K562 (cell line): ENCODE measurements around the gene STK32C. TPM values are rescaled to one million over a fixed set of nuclear protein-coding genes. Genes with fewer than 3 reads are reported as not detected.

ENCODE experiments used
- ATAC-seq: fragments of 200-7000 bp; cut with Tn5 transposase; 3 replicates; pipeline ENCODE4 v1.9.1; 2020; ENCODE audit warnings: moderate library complexity
- BruUV-seq: library from RNA; stranded (reverse); fragments of 400-500 nt; replicated peaks from 2 replicates; lab custom pipeline; 2021; lab: Mats Ljungman, UMichigan
- CTCF ChIA-PET: fragments of 300-600 bp; formaldehyde crosslinking; extraction: SDS; loops from one replicate; lab custom pipeline; 2021; ENCODE audit warnings: low intra/inter-chr PET ratio; lab: Yijun Ruan, JAX
- POLR2A ChIA-PET: fragments of 300-600, 350-650 bp; sonication (Branson Sonifier 250); formaldehyde crosslinking; extraction: SDS; loops from one replicate; lab custom pipeline; 2021; ENCODE audit warnings: antibody characterized with exemption, inconsistent platforms; lab: Yijun Ruan, JAX
- DNase-seq, 4 experiments: peaks; one replicate each; pipeline versions ENCODE4 v3.0.0 to v3.0.0-alpha.2; 2011 to 2018; ENCODE audit warnings: low spot score in 3 of 4, mixed read lengths in 3 of 4; ENCODE audit errors: extremely low read depth in 1 of 4
- FAIRE-seq: peaks from 2 replicates; lab custom pipeline; 2011; peaks lifted over from hg19 to GRCh38; lab: Jason Lieb, UNC
- H2AFZ ChIP-seq: 2 replicates; pipeline ENCODE4 v1.6.0; 2011; ENCODE audit warnings: low read depth, low read length, control low read depth, inconsistent platforms
- H3K27ac ChIP-seq: fragments of 200-600 bp; 3 replicates; pipeline ENCODE4 v1.8.0; 2011; ENCODE audit warnings: low read depth, mild to moderate bottlenecking, control low read depth, inconsistent platforms, low read length, moderate library complexity, mixed read lengths; ENCODE audit errors: extremely low read depth
- H3K27me3 ChIP-seq, 2 experiments: fragments of 300-600 bp in 1 of 2; 2 replicates in 1 of 2; 3 replicates in 1 of 2; pipeline versions ENCODE4 v1.6.0 to v1.8.0; 2011; ENCODE audit warnings: inconsistent platforms in 2 of 2, low read length in 2 of 2, mild to moderate bottlenecking in 1 of 2, mixed read lengths in 1 of 2, moderate library complexity in 1 of 2; ENCODE audit not compliant: control insufficient read depth in 2 of 2, insufficient read depth in 2 of 2
- H3K36me3 ChIP-seq: fragments of 300-600 bp; 3 replicates; pipeline ENCODE4 v1.8.0; 2011; ENCODE audit warnings: mild to moderate bottlenecking, low read length, inconsistent platforms; ENCODE audit not compliant: control insufficient read depth, insufficient read depth
- H3K4me1 ChIP-seq, 2 experiments: fragments of 200-600 bp in 1 of 2; replicated peaks in 1 of 2; 2 replicates in 1 of 2; 3 replicates in 1 of 2; pipeline versions ENCODE4 v1.5.1 to v1.8.0; 2011; ENCODE audit warnings: inconsistent platforms in 2 of 2, low read length in 2 of 2, mild to moderate bottlenecking in 1 of 2, mixed read lengths in 1 of 2, moderate library complexity in 1 of 2; ENCODE audit not compliant: control insufficient read depth in 2 of 2, insufficient read depth in 2 of 2
- H3K4me2 ChIP-seq: 2 replicates; pipeline ENCODE4 v1.6.1; 2011; ENCODE audit warnings: low read length, control low read depth, inconsistent platforms, mixed read lengths; ENCODE audit not compliant: insufficient read depth
- H3K4me3 ChIP-seq: fragments of 200-600 bp; sonication (generic), shearing (Covaris generic); 2 replicates; pipeline ENCODE4 v1.5.1; 2016; ENCODE audit warnings: control low read depth, inconsistent platforms
- H3K79me2 ChIP-seq: fragments of 200-600 bp; 3 replicates; pipeline ENCODE4 v1.8.0; 2011; ENCODE audit warnings: low read length, inconsistent platforms; ENCODE audit not compliant: control insufficient read depth, insufficient read depth
- H3K9ac ChIP-seq, 2 experiments: 2 replicates each; pipeline versions ENCODE4 v1.6.0 to v1.6.1; 2011; ENCODE audit warnings: low read depth in 2 of 2, low read length in 2 of 2, control low read depth in 1 of 2, inconsistent platforms in 1 of 2, mild to moderate bottlenecking in 1 of 2, mixed read lengths in 1 of 2; ENCODE audit not compliant: insufficient read depth in 1 of 2
- H3K9me1 ChIP-seq: one replicate; pipeline ENCODE4 v1.6.0; 2011; ENCODE audit warnings: inconsistent platforms, mild to moderate bottlenecking, low read length, moderate library complexity; ENCODE audit not compliant: control insufficient read depth, insufficient read depth
- H3K9me3 ChIP-seq: replicated peaks from 2 replicates; pipeline ENCODE4 v1.5.1; 2011; ENCODE audit warnings: low read depth, low read length, inconsistent platforms; ENCODE audit not compliant: control insufficient read depth, insufficient read depth
- H4K20me1 ChIP-seq: replicated peaks from 2 replicates; pipeline ENCODE4 v1.6.1; 2011; ENCODE audit warnings: low read length, inconsistent platforms, mixed read lengths; ENCODE audit not compliant: control insufficient read depth, insufficient read depth
- CTCF ChIP-seq, 3 experiments: IDR thresholded peaks in 2 of 3; conservative IDR thresholded peaks in 1 of 3; 2 replicates each; pipeline ENCODE4 v1.5.1; 2011 to 2012; ENCODE audit warnings: low read length in 3 of 3, mild to moderate bottlenecking in 3 of 3, control low read depth in 2 of 3, improper control_type of control experiment in 1 of 3, inconsistent platforms in 1 of 3, low read depth in 1 of 3, mixed read lengths in 1 of 3, moderate library complexity in 1 of 3; ENCODE audit not compliant: insufficient read depth in 2 of 3
- FOXA3 ChIP-seq, 2 experiments: fragments of 450-650 bp in 1 of 2; sonication (generic) in 1 of 2; formaldehyde crosslinking; IDR thresholded peaks in 1 of 2; conservative IDR thresholded peaks in 1 of 2; 2 replicates each; pipeline versions ENCODE4 v1.4.0 to v1.8.0; 2020 to 2022; ENCODE audit warnings: mild to moderate bottlenecking in 2 of 2, missing genetic modification reagents in 1 of 2
- HNRNPUL1 ChIP-seq: fragments of 200-400 bp; formaldehyde crosslinking; IDR thresholded peaks from 2 replicates; pipeline ENCODE4 v1.6.1; 2017; ENCODE audit warnings: low read length
- ILK ChIP-seq: fragments of 450-650 bp; IDR thresholded peaks from 2 replicates; pipeline ENCODE4 v1.6.1; 2016; ENCODE audit warnings: missing genetic modification characterization, low read depth, mild to moderate bottlenecking, missing compliant biosample characterization, moderate library complexity, borderline replicate concordance
- SMARCB1 ChIP-seq: IDR thresholded peaks from 2 replicates; pipeline ENCODE4 v1.6.1; 2011; ENCODE audit warnings: improper control_type of control experiment, low read depth; ENCODE audit not compliant: insufficient read length
- ZBED1 ChIP-seq: IDR thresholded peaks from 2 replicates; pipeline ENCODE4 v1.6.1; 2014
- ZNF143 ChIP-seq: sonication (generic); formaldehyde crosslinking; IDR thresholded peaks from 2 replicates; pipeline ENCODE4 v1.9.0; 2022; ENCODE audit warnings: mild to moderate bottlenecking, missing genetic modification reagents
- ZNF354B ChIP-seq: fragments of 250-450 bp; sonication (Bioruptor Pico); IDR thresholded peaks from 2 replicates; pipeline ENCODE4 v1.4.0; 2020
- ZNF41 ChIP-seq: fragments of 250-450 bp; sonication (Bioruptor Pico); conservative IDR thresholded peaks from 2 replicates; pipeline ENCODE4 v1.4.0; 2020; ENCODE audit warnings: mild to moderate bottlenecking
- ZNF609 ChIP-seq: sonication (generic); formaldehyde crosslinking; IDR thresholded peaks from 2 replicates; pipeline ENCODE4 v1.8.1; 2023; ENCODE audit warnings: missing genetic modification reagents, mild to moderate bottlenecking, borderline replicate concordance
- ZNF764 ChIP-seq: fragments of 250-450 bp; sonication (Bioruptor Pico); IDR thresholded peaks from 2 replicates; pipeline ENCODE4 v1.4.0; 2020; ENCODE audit warnings: low read depth, mild to moderate bottlenecking, moderate library complexity
- WGBS: fragments of 100-300 bp; shearing (Covaris generic); methylation state at CpG from one replicate; pipeline ENCODE4 v1.1.6; 2016; ENCODE audit warnings: low coverage, mixed read lengths; ENCODE audit not compliant: insufficient coverage; ENCODE audit errors: missing lambda C conversion rate; 5-methylcytosine and 5-hydroxymethylcytosine counted together
- in situ Hi-C: fragments of 300-500 bp; cut with MboI; formaldehyde crosslinking; loops from 4 replicates; pipeline ENCODE4 v1.15.0; 2018; ENCODE audit warnings: inconsistent platforms, mixed read lengths
- intact Hi-C: fragments of 100-400 bp; cut with micrococcal nuclease; formaldehyde crosslinking; loops from 2 replicates; pipeline ENCODE4 v1.14.2; 2022
- polyA plus RNA-seq, 8 experiments: library from polyadenylated mRNA; depleted of rRNA in 4 of 8; stranded (reverse) in 5 of 8; unstranded in 3 of 8; fragments of >200 nt; fragmentation: Nextera tagmentation in 2 of 8; fragmentation: Illumina TruSeq in 1 of 8; extraction: Ambion mirVana in 2 of 8; extraction: Trizol in 1 of 8; gene quantifications; 2 replicates each; pipeline versions ENCODE4 v1.2.1 to v1.2.3, GENCODE V29; 2011 to 2014; ENCODE audit warnings: inconsistent platforms in 1 of 8, missing spikeins in 1 of 8
- total RNA-seq, 7 experiments: library from RNA; depleted of rRNA in 6 of 7; stranded (reverse); fragments of >200 nt in 6 of 7; fragmentation: Illumina TruSeq in 2 of 7; extraction: Trizol in 2 of 7; gene quantifications; 2 replicates each; pipeline versions ENCODE4 v1.2.1 to v1.2.3, GENCODE V29; 2011 to 2021; ENCODE audit warnings: low replicate concordance in 1 of 7

Gene STK32C
- total and polyA plus RNA-seq, 9 of the 15 experiments (the other 6 are each of a cell fraction or from before 2014, with no cell fraction given): 1.5 to 20.9 (median 6.5) TPM

- no peak for TF ChIP-seq ZNF609 (CRISPR knock-in tag)
- TF ChIP-seq, all 486 proteins: peak for 0
Measured at GRCh38 chr10:132256866-132257265, 50.9 kb downstream of the STK32C start (continued).

GRCh38 chr10:132255489-132256344, 52.0 kb downstream of the STK32C start:
- H3K79me2 ChIP-seq: no peaks in the 10 kb centered on the region
- H3K27ac ChIP-seq: no peak overlapping the region
- FAIRE-seq (no peak), DNase-seq (no peak), ATAC-seq (no peak)
- no peak overlapping the region for H2AFZ ChIP-seq
- intact Hi-C loops (no loop called here), in situ Hi-C loops (no loop called here)
- 6% methylated on average over 10 of the region's 23 CpGs for WGBS
- no peak overlapping the region for H3K9ac ChIP-seq
- no peak overlapping the region for H3K4me2 ChIP-seq
- H3K9me3 ChIP-seq: no peaks in the 10 kb centered on the region
- peaks cover 0 to 8% of the 10 kb centered on the region in 2 experiments; a peak in 2 of 5 replicates for H3K4me1 ChIP-seq
- H3K9me1 ChIP-seq: no peaks in the 10 kb centered on the region
- peaks cover 0 to 31% of the 10 kb centered on the region in 2 experiments; a peak in 2 of 5 replicates for H3K27me3 ChIP-seq
- CTCF ChIA-PET: no interaction called here
- H4K20me1 ChIP-seq: no peaks in the 10 kb centered on the region
- POLR2A ChIA-PET: interaction anchor here (0.5 kb wide), 1 partner anchor 14 kb away, joined by 3 read pairs; no protein-coding TSS in a partner anchor
- no TSS peak for BruUV-seq
- H3K4me3 ChIP-seq: no peak overlapping the region
- no peaks in the 10 kb centered on the region for H3K36me3 ChIP-seq
- TF ChIP-seq HNRNPUL1 (no peak), ILK (tag) (no peak), ZNF143 (CRISPR knock-in tag) (no peak), SMARCB1 (no peak), ZNF41 (no peak), FOXA3 (CRISPR knock-in tag; conservative IDR thresholded peaks at IDR 0.05 in 1 of 2, IDR thresholded peaks at IDR 0.05 in 1 of 2) (no peak), ZNF354B (CRISPR knock-in tag) (no peak), CTCF (IDR thresholded peaks at IDR 0.05 in 2 of 3, conservative IDR thresholded peaks at IDR 0.05 in 1 of 3; ENCODE audit: insufficient read depth in 2 of 3, low read depth in 1 of 3, low read length in 3 of 3) (no peak), ZBED1 (no peak), ZNF764 (no peak)
